ENCODE data around the gene LIM2. TPM values are rescaled to one million over a fixed set of nuclear protein-coding genes. Genes with fewer than 3 reads are reported as not detected.

Gene LIM2
- total RNA-seq, 1 donor from 2014 or later = 0.26 TPM

DNA sequence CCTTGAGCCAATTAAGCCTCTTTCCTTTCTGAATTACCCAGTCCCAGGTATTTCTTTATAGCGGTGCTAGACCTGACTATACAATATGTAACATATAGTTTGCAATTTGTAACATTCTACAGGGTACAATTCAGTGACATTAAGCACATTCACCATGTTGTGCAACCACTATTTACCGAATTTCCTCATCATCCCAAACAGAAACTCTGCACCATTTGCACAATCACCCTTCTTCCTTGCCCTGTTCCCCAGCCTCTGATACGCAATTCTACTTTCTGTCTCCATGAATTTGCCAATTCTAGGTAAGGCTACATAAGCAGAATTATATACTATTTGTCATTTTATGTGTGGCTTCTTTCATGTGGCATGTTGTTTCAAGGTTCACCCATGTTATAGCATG, 43.4 kb upstream of the LIM2 start:
- Mint-ChIP-seq H3K4me1 (no peaks in the 10 kb centered on the region), H3K27me3 (ENCODE audit: insufficient read depth, low read depth) (peaks cover 6% of the 10 kb centered on the region), H3K9me3 (no peaks in the 10 kb centered on the region), H3K36me3 (no peaks in the 10 kb centered on the region), H3K4me3 (no peak overlapping the region), H3K27ac (no peak overlapping the region)
- H3K4me3 ChIP-seq = no peak overlapping the region
- no peaks in the 10 kb centered on the region for H4K20me1 ChIP-seq (ENCODE audit: low read depth)
- H3K36me3 ChIP-seq = no peaks in the 10 kb centered on the region
- DNase-seq (ENCODE audit: low spot score) = no peak
- H3K9ac ChIP-seq = no peak overlapping the region
- H3K79me2 ChIP-seq (ENCODE audit: low read depth) = no peaks in the 10 kb centered on the region
- H3K27me3 ChIP-seq = peaks cover 13% of the 10 kb centered on the region
- H3K4me2 ChIP-seq = no peak overlapping the region
- H3K27ac ChIP-seq = no peak overlapping the region
- H3K9me3 ChIP-seq (ENCODE audit: low read depth) = no peaks in the 10 kb centered on the region
- H2AFZ ChIP-seq (replicated peaks) = no peak overlapping the region
- H3F3A ChIP-seq (ENCODE audit: low read depth) = no peaks in the 10 kb centered on the region
- H3K4me1 ChIP-seq = no peaks in the 10 kb centered on the region
- TF ChIP-seq EZH2 (IDR thresholded peaks at IDR 0.05) (no peak), EZH2phosphoT487 (IDR thresholded peaks at IDR 0.05) (no peak)
- TF ChIP-seq, protein P1, sequence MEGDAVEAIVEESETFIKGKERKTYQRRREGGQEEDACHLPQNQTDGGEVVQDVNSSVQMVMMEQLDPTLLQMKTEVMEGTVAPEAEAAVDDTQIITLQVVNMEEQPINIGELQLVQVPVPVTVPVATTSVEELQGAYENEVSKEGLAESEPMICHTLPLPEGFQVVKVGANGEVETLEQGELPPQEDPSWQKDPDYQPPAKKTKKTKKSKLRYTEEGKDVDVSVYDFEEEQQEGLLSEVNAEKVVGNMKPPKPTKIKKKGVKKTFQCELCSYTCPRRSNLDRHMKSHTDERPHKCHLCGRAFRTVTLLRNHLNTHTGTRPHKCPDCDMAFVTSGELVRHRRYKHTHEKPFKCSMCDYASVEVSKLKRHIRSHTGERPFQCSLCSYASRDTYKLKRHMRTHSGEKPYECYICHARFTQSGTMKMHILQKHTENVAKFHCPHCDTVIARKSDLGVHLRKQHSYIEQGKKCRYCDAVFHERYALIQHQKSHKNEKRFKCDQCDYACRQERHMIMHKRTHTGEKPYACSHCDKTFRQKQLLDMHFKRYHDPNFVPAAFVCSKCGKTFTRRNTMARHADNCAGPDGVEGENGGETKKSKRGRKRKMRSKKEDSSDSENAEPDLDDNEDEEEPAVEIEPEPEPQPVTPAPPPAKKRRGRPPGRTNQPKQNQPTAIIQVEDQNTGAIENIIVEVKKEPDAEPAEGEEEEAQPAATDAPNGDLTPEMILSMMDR (IDR thresholded peaks at IDR 0.05) = no peak

DNA sequence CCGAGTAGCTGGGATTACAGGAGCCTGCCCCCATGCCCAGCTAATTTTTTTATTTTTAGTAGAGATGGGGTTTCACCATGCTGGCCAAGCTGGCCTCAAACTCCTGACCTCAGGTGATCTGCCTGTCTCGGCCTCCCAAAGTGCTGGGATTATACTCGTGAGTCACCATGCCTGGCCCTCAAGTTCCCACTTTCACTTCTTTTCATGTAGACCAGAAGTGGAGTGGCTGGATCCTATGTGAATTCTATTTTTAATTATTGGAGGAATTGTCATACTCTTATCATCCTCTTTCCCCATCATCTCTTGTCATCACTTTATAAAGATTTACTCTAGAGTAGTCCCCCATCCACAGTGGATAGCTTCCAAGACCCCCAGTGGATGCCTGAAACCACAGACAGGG, 42.4 kb upstream of the LIM2 start:
- peaks cover 13% of the 10 kb centered on the region for H3K27me3 ChIP-seq
- H3K36me3 ChIP-seq = no peaks in the 10 kb centered on the region
- no peaks in the 10 kb centered on the region for H3F3A ChIP-seq (ENCODE audit: low read depth)
- no peak overlapping the region for H3K4me3 ChIP-seq
- no peaks in the 10 kb centered on the region for H3K9me3 Mint-ChIP-seq
- H3K4me3 Mint-ChIP-seq = no peak overlapping the region
- H3K27me3 Mint-ChIP-seq (ENCODE audit: insufficient read depth, low read depth) = peaks cover 8% of the 10 kb centered on the region
- no peak overlapping the region for H3K27ac Mint-ChIP-seq
- H3K4me1 Mint-ChIP-seq = no peaks in the 10 kb centered on the region
- no peak overlapping the region for H3K27ac ChIP-seq
- H3K4me2 ChIP-seq = no peak overlapping the region
- H3K9me3 ChIP-seq (ENCODE audit: low read depth) = no peaks in the 10 kb centered on the region
- no peaks in the 10 kb centered on the region for H3K4me1 ChIP-seq
- H3K79me2 ChIP-seq (ENCODE audit: low read depth) = no peaks in the 10 kb centered on the region
- TF ChIP-seq EZH2 (IDR thresholded peaks at IDR 0.05) (no peak), EZH2phosphoT487 (IDR thresholded peaks at IDR 0.05) (no peak)
- TF ChIP-seq, protein P1 (IDR thresholded peaks at IDR 0.05) = no peak
- H2AFZ ChIP-seq (replicated peaks) = no peak overlapping the region
- no peaks in the 10 kb centered on the region for H3K36me3 Mint-ChIP-seq
- H3K9ac ChIP-seq = no peak overlapping the region
- H4K20me1 ChIP-seq (ENCODE audit: low read depth) = no peaks in the 10 kb centered on the region
- DNase-seq (ENCODE audit: low spot score) = no peak

DNA sequence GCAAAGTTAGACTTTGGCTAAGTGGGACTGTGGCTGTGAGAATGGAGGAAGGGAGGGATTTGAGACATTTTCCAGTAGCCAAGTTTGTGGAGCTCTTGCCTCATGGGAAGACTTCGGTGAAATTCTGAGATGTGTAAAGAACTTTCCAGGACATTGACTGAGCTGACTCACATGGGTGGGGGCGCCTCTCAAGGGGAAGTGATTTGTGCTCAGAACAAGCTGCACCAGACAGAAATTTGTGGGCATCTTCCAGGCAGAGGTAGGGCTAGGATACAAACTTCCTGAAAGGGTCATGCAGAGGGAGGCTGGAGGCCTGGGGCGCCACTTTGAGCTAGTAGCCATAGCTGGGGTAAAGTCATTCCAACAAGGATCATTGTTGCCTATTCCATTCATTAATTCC, 39.4 kb upstream of the LIM2 start:
- TF ChIP-seq EZH2 (IDR thresholded peaks at IDR 0.05) (no peak), EZH2phosphoT487 (IDR thresholded peaks at IDR 0.05) (no peak)
- TF ChIP-seq, protein P1 (IDR thresholded peaks at IDR 0.05) = no peak
- Mint-ChIP-seq H3K4me1 (no peaks in the 10 kb centered on the region), H3K4me3 (no peak overlapping the region), H3K27ac (no peak overlapping the region), H3K36me3 (no peaks in the 10 kb centered on the region), H3K27me3 (ENCODE audit: insufficient read depth, low read depth) (peaks cover 11% of the 10 kb centered on the region), H3K9me3 (no peaks in the 10 kb centered on the region)
- H3K4me2 ChIP-seq = no peak overlapping the region
- no peaks in the 10 kb centered on the region for H3K4me1 ChIP-seq
- H3F3A ChIP-seq (ENCODE audit: low read depth) = no peaks in the 10 kb centered on the region
- H3K9ac ChIP-seq = no peak overlapping the region
- no peaks in the 10 kb centered on the region for H3K36me3 ChIP-seq
- H3K4me3 ChIP-seq = no peak overlapping the region
- no peak for DNase-seq (ENCODE audit: low spot score)
- no peak overlapping the region for H2AFZ ChIP-seq (replicated peaks)
- no peaks in the 10 kb centered on the region for H3K9me3 ChIP-seq (ENCODE audit: low read depth)
- H3K79me2 ChIP-seq (ENCODE audit: low read depth) = no peaks in the 10 kb centered on the region
- no peaks in the 10 kb centered on the region for H4K20me1 ChIP-seq (ENCODE audit: low read depth)
- no peak overlapping the region for H3K27ac ChIP-seq
- H3K27me3 ChIP-seq = peaks cover 10% of the 10 kb centered on the region
